Stimulated activated CD8-positive, alpha-beta memory T cell treated with anti-CD3 and anti-CD28 coated beads, Interleukin-15, amount 100 ng/mL, for 24 hours (primary cell): ENCODE results near the gene BIRC5.

Experiments
- DNase-seq: peaks from one replicate; pipeline ENCODE4 v3.0.0-alpha.2; 2020; ENCODE audit warnings: low read depth

Gene BIRC5

GRCh38 chr17:78256707-78257591 lies 42.9 kb downstream of the BIRC5 start:
- DNase-seq = no peak

- no peak for DNase-seq
Measured at GRCh38 chr17:78257810-78258322, 43.8 kb downstream of the BIRC5 start.

GRCh38 chr17:78258323-78259191 lies 44.5 kb downstream of the BIRC5 start:
- DNase-seq = no peak

GRCh38 chr17:78259192-78259554 lies 45.1 kb downstream of the BIRC5 start:
- DNase-seq = no peak

- DNase-seq = no peak
Measured at GRCh38 chr17:78263063-78263735, 49.1 kb downstream of the BIRC5 start.

GRCh38 chr17:78263736-78264340 lies 49.8 kb downstream of the BIRC5 start:
- no peak for DNase-seq

GRCh38 chr17:78264590-78264989 lies 50.5 kb downstream of the BIRC5 start:
- DNase-seq = no peak

- DNase-seq = no peak
Measured at GRCh38 chr17:78265121-78265520, 51.1 kb downstream of the BIRC5 start.

- no peak for DNase-seq
Measured at GRCh38 chr17:78266231-78266631, 52.2 kb downstream of the BIRC5 start.

- DNase-seq = no peak
Measured at GRCh38 chr17:78266771-78267170, 52.7 kb downstream of the BIRC5 start.

GRCh38 chr17:78267253-78268073 lies 53.4 kb downstream of the BIRC5 start:
- DNase-seq = no peak

GRCh38 chr17:78268191-78268874 lies 54.3 kb downstream of the BIRC5 start:
- DNase-seq = no peak

- no peak for DNase-seq
Measured at GRCh38 chr17:78268951-78269905, 55.2 kb downstream of the BIRC5 start.

- DNase-seq = no peak
Measured at GRCh38 chr17:78269955-78270381, 55.9 kb downstream of the BIRC5 start.

- no peak for DNase-seq
Measured at GRCh38 chr17:78271419-78272170, 57.5 kb downstream of the BIRC5 start.

- no peak for DNase-seq
Measured at GRCh38 chr17:78272181-78272913, 58.3 kb downstream of the BIRC5 start.

- no peak for DNase-seq
Measured at GRCh38 chr17:78272914-78273258, 58.8 kb downstream of the BIRC5 start.

GRCh38 chr17:78273813-78274212 lies 59.8 kb downstream of the BIRC5 start:
- DNase-seq = no peak
